HG02610 (cell line): ENCODE results near the gene SUMO2.
A peak's percentile ranks its signal among the peaks of the same experiment; 100 is the strongest.
"Not testable (repeated sequence)": the region's sequence is repeated elsewhere in the genome, so short reads cannot be mapped to it uniquely, and the experiment has no call there.

ENCODE experiments used
- ATAC-seq: cut with Tn5 transposase; IDR thresholded peaks from one replicate; pipeline ENCODE4 v1.9.1; 2021; ENCODE audit warnings: mild to moderate bottlenecking, moderate library complexity; ENCODE audit not compliant: unreplicated experiment

Gene SUMO2

GRCh38 chr17:75182319-75182568 is 515 bp downstream of the SUMO2 start:
- no peak for ATAC-seq

GRCh38 chr17:75181608-75182318 is 996 bp downstream of the SUMO2 start:
- peak; percentile 2 for ATAC-seq

GRCh38 chr17:75181110-75181509 is 1.6 kb downstream of the SUMO2 start:
- no peak for ATAC-seq

GRCh38 chr17:75178453-75178852 is 4.3 kb downstream of the SUMO2 start:
- no peak for ATAC-seq

GRCh38 chr17:75176625-75177024 is 6.1 kb downstream of the SUMO2 start:
- no peak for ATAC-seq

GRCh38 chr17:75174996-75175395 is 7.8 kb downstream of the SUMO2 start:
- ATAC-seq, result no peak

GRCh38 chr17:75173526-75173925 is 9.2 kb downstream of the SUMO2 start:
- no peak for ATAC-seq

- no peak for ATAC-seq
Observed at GRCh38 chr17:75168998-75169397, 13.8 kb downstream of the SUMO2 start.

- not testable (repeated sequence) for ATAC-seq
Observed at GRCh38 chr17:75164606-75165005, 18.2 kb downstream of the SUMO2 start.

GRCh38 chr17:75163074-75163473 is 19.7 kb downstream of the SUMO2 start:
- ATAC-seq, result no peak

- ATAC-seq, result no peak
Observed at GRCh38 chr17:75160211-75160610, 22.5 kb downstream of the SUMO2 start.

GRCh38 chr17:75159196-75160031 is 23.3 kb downstream of the SUMO2 start:
- no peak for ATAC-seq

GRCh38 chr17:75158480-75158879 is 24.3 kb downstream of the SUMO2 start:
- ATAC-seq, result not testable (repeated sequence)

GRCh38 chr17:75155191-75155601 is 27.6 kb downstream of the SUMO2 start:
- no peak for ATAC-seq

- peak; percentile 96 for ATAC-seq
Observed at GRCh38 chr17:75154195-75155106, 28.3 kb downstream of the SUMO2 start, which contains the start of gene JPT1. JPT1 (minus strand) TSS chr17:75154512; CDS start chr17:75154397, 115 bp downstream.

- ATAC-seq, result no peak
Observed at GRCh38 chr17:75153780-75154194, 29.0 kb downstream of the SUMO2 start.

- ATAC-seq, result no peak
Observed at GRCh38 chr17:75152922-75153779, 29.6 kb downstream of the SUMO2 start.

GRCh38 chr17:75152523-75152921 is 30.2 kb downstream of the SUMO2 start:
- ATAC-seq, result no peak

GRCh38 chr17:75151930-75152329 is 30.8 kb downstream of the SUMO2 start:
- no peak for ATAC-seq

GRCh38 chr17:75147878-75148546 is 34.7 kb downstream of the SUMO2 start:
- no peak for ATAC-seq
